ENCODE data around the gene IFRD2.

- TF ChIP-seq CTCF (conservative IDR thresholded peaks at IDR 0.05) (no peak), ZFX (IDR thresholded peaks at IDR 0.05) (no peak)
Measured at GRCh38 chr3:50279255-50280016, 12.8 kb downstream of the IFRD2 start.
